Lung (tissue), 12 donors: Measurements from ENCODE around the gene ACP3. TPM values are rescaled to one million over a fixed set of nuclear protein-coding genes. Genes with fewer than 3 reads are reported as not detected.

Experiments
- ATAC-seq: fragments of 200-7000 bp; cut with Tn5 transposase; one replicate; pipeline ENCODE4 v1.9.1; 2020; ENCODE audit warnings: moderate number of reproducible peaks; ENCODE audit not compliant: insufficient read depth, low FRiP score
- DNase-seq, 3 donors: peaks; one replicate each; pipeline ENCODE4 v3.0.0-alpha.2; 2013 to 2017
- H3K27ac ChIP-seq, 2 donors: one replicate each; pipeline ENCODE4 v1.5.1; 2013; ENCODE audit warnings: mild to moderate bottlenecking in 2 of 2, moderate library complexity in 2 of 2, control low read depth in 1 of 2, inconsistent platforms in 1 of 2, low read depth in 1 of 2, low read length in 1 of 2
- H3K27me3 ChIP-seq, 3 donors: one replicate each; pipeline ENCODE4 v1.5.1; 2013; ENCODE audit warnings: low read length in 2 of 3; ENCODE audit not compliant: control insufficient read depth in 3 of 3, insufficient read depth in 3 of 3
- H3K36me3 ChIP-seq, 4 donors: one replicate each; pipeline ENCODE4 v1.5.1; 2013; ENCODE audit warnings: low read length in 4 of 4, mild to moderate bottlenecking in 1 of 4, moderate library complexity in 1 of 4; ENCODE audit not compliant: control insufficient read depth in 4 of 4, insufficient read depth in 4 of 4
- H3K4me1 ChIP-seq, 5 donors: one replicate each; pipeline ENCODE4 v1.5.1; 2013; ENCODE audit warnings: low read length in 5 of 5, mild to moderate bottlenecking in 2 of 5, moderate library complexity in 1 of 5; ENCODE audit not compliant: control insufficient read depth in 5 of 5, insufficient read depth in 5 of 5
- H3K4me3 ChIP-seq: one replicate; pipeline ENCODE4 v1.5.1; 2013; ENCODE audit warnings: mild to moderate bottlenecking, control low read depth, moderate library complexity
- H3K9ac ChIP-seq, 2 donors: one replicate each; pipeline ENCODE4 v1.5.1; 2013; ENCODE audit warnings: low read length in 2 of 2, control low read depth in 1 of 2; ENCODE audit not compliant: insufficient read depth in 1 of 2
- H3K9me3 ChIP-seq, 4 donors: one replicate each; pipeline ENCODE4 v1.5.1; 2013; ENCODE audit warnings: low read length in 3 of 4, mild to moderate bottlenecking in 1 of 4, moderate library complexity in 1 of 4; ENCODE audit not compliant: control insufficient read depth in 4 of 4, insufficient read depth in 3 of 4
- CTCF ChIP-seq: IDR thresholded peaks from 2 replicates; pipeline ENCODE4 v1.5.1; 2012; ENCODE audit warnings: mild to moderate bottlenecking; ENCODE audit errors: control extremely low read depth, extremely low read depth
- WGBS, 2 donors: extraction: QIAGEN DNeasy Blood & Tissue Kit; methylation state at CpG; one replicate each; pipeline ENCODE4 v1.1.7; 2013; 5-methylcytosine and 5-hydroxymethylcytosine counted together
- polyA plus RNA-seq, 2 donors: library from polyadenylated mRNA; stranded (reverse); fragments of 200-250 nt; gene quantifications; one replicate each; pipeline ENCODE4 v1.2.1, GENCODE V29; 2013
- total RNA-seq, 2 donors: library from RNA; depleted of rRNA in 1 of 2; stranded (reverse); fragments of >200 nt in 1 of 2; gene quantifications; one replicate each; pipeline ENCODE4 v1.2.1, GENCODE V29; 2014 to 2021
- donor health status: control.
- donor health status: control.
- donor health status: Bipolar disorder and iron deficiency.
- donor health status: healthy.
- donor health status: DM: yes; HTN: yes; CAD: no.

The ACP3 gene
- total and polyA plus RNA-seq, 4 donors = 3.5 to 66.4 (median 14.4) TPM

DNA sequence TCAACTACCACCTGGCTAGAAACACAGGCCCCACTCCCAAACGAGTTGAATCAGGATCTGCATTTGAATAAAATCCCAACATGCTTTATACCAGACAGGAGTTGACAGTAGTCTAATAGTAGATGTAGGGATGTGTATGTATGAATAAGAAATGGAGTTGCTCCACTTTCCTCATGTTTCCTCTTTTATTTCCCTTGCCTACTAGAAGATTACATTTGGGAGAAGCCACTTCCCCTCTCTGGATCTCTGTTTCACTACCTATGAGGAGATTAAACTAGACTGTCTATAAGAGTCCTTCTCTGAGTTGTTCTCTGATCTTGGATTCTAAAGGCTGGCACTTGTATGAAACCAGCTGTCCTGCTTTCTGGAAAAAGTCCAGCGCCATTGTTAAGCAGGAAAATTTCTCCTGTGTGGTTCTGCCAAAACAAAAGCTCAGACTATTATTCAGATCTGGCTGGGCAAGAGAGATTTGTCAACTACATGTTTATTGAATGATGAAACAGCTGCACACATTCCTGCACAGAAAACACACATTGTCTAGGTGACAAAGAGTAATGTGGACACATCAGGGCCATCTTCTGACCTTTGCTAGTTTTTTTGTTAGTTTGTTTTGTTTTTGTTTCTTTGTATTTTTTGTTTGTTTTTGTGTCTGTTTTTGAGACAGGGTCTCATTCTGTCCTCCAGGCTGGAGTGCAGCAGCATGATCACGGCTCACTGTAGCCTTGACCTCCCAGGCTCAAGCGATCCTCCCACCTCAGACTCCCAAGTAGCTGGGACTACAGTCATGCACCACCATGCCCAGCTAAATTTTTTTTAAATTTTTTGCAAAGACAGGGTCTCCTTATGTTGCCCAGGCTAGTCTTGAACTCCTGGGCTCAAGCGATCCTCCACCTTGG lies 29.9 kb downstream of the ACP3 start:
- H3K9ac ChIP-seq = no peak overlapping the region
- WGBS, 2 donors = 71 to 83% methylated on average over 5 of the region's 5 CpGs
- H3K36me3 ChIP-seq = peaks cover 0 to 2% (median under 1%) of the 10 kb centered on the region in 4 donors

GRCh38 chr3:132347811-132348210 lies 30.6 kb downstream of the ACP3 start:
- 38 to 84% methylated on average over 1 of the region's 1 CpG for WGBS, 2 donors
- Histone ChIP-seq H3K4me3 (no peak overlapping the region), H3K27me3 (no peaks in the 10 kb centered on the region), H3K4me1 (peaks cover 0 to 8% (median 0%) of the 10 kb centered on the region in 5 donors), H3K27ac (no peak overlapping the region), H3K9ac (no peak overlapping the region), H3K9me3 (no peaks in the 10 kb centered on the region), H3K36me3 (peaks cover 0 to 2% (median under 1%) of the 10 kb centered on the region in 4 donors)
- ATAC-seq (no peak), DNase-seq (no peak)
- TF ChIP-seq CTCF = no peak

More for the DNA sequence above, 29.9 kb downstream of the ACP3 start:
- Histone ChIP-seq H3K4me3 (no peak overlapping the region), H3K27me3 (no peaks in the 10 kb centered on the region), H3K27ac (no peak overlapping the region), H3K9me3 (no peaks in the 10 kb centered on the region), H3K4me1 (peaks cover 0 to 10% (median 0%) of the 10 kb centered on the region in 5 donors)
- DNase-seq (peak in 2 of 3 donors; percentile 54 to 60), ATAC-seq (no peak)
- no peak for TF ChIP-seq CTCF

DNA sequence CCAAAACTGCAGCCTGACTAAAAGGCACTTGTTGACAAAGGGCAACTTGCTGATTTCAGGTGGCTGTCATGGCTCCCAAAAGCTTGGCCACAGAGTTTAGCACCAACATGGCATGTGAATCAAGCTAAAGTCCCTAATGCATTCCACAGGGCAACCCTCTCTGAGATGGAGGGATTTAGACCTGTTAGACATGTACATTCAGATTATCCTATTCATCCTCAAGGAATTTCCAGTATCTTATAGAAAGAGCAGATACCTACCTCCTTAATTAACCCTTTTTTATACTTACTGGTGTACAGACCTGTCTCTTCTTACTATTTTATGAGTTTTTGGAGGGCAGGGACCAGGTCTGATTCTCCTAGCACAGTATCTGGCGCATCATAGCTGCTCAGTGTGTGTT lies 31.3 kb downstream of the ACP3 start:
- TF ChIP-seq CTCF = no peak
- ATAC-seq (no peak), DNase-seq (no peak)
- Histone ChIP-seq H3K9ac (no peak overlapping the region), H3K36me3 (peaks cover 0 to 2% (median under 1%) of the 10 kb centered on the region in 4 donors), H3K4me1 (peaks cover 0 to 8% (median 0%) of the 10 kb centered on the region in 5 donors), H3K9me3 (no peaks in the 10 kb centered on the region), H3K27me3 (no peaks in the 10 kb centered on the region), H3K27ac (no peak overlapping the region), H3K4me3 (no peak overlapping the region)
- 94 to 100% methylated on average over 1 of the region's 1 CpG for WGBS, 2 donors
